ENCODE data around the gene ACADVL.

ACADVL gene

DNA sequence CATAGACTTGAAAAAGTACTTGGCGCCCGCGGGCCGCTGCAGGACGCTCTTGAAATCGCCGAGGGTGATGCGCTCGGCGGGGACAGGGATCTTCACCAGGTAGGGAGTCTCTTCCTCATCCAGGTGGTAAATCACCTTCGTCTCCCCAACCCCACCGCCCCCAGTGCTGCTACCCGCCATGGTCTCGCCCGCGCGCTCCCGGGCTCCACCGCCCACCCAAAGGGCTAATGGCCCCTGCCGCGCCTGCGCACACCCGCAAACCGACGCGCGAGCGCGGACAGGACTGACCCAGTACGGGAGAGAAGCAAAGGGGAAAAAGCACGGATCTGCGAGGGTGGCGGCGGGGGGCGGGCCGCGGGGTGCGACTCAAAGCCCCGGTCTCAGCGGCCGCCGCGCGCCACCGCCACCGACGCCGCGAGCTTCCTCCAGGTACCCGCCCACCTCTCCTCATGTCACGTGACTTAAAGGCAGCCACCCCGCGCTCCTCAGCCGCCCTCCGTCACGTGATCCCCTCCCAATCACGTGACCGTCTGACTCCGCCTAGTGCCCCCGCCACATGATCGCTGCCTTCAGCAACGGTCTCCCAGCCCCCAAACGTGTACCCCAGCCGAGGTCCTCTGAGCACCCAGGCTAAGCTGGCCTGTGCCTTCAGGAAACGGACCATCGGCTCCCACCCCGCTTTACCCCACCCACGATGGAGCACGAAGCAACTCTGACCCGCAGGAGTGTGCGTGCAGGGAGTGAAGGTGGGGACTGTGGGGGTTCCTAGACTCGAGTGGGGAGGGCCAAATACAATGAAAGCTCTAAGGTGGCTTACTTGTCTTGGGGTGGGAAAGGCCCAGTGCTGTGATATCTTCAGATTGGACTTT is 14.6 kb downstream of the ACADVL start, which contains the start of gene DVL2:
TSS of gene DVL2 (minus strand) at position 435 of the 869 bp plus-strand sequence. CDS start at position 180, 255 bp downstream.
- Histone ChIP-seq H3K4me2 (ENCODE audit: low read depth, low read length, poor library complexity, severe bottlenecking) (peak within 1 kb of the TSS; percentile 71), H3K4me3 (ENCODE audit: insufficient read depth, low read length, poor library complexity, severe bottlenecking) (peak within 1 kb of the TSS; percentile 83), H4K20me1 (ENCODE audit: low read depth, low read length) (peaks cover 6% of the 10 kb centered on the region; the same call in 1 of the 2 replicates), H3F3A (ENCODE audit: insufficient read depth) (peaks cover 26% of the 10 kb centered on the region), H3K79me2 (ENCODE audit: insufficient read depth, low read length) (peaks cover 58% of the 10 kb centered on the region), H3K9ac (ENCODE audit: low read length) (peak within 1 kb of the TSS; percentile 82), H3K36me3 (ENCODE audit: low read length) (0 out of 2 replicates have a peak, but pooled peaks cover 3% of the 10 kb centered on the region), H3K9me2 (replicated peaks; ENCODE audit: insufficient read depth, low read length) (no peaks in the 10 kb centered on the region), H3K9me3 (ENCODE audit: insufficient read depth, low read length) (no peaks in the 10 kb centered on the region), H3K27ac (ENCODE audit: low read depth, low read length) (peak within 1 kb of the TSS; percentile 87), H2AFZ (ENCODE audit: low read depth, low read length, severe bottlenecking) (peak within 1 kb of the TSS; percentile 2), H3K27me3 (ENCODE audit: low read length) (no peaks in the 10 kb centered on the region)
- TF ChIP-seq, protein P1, sequence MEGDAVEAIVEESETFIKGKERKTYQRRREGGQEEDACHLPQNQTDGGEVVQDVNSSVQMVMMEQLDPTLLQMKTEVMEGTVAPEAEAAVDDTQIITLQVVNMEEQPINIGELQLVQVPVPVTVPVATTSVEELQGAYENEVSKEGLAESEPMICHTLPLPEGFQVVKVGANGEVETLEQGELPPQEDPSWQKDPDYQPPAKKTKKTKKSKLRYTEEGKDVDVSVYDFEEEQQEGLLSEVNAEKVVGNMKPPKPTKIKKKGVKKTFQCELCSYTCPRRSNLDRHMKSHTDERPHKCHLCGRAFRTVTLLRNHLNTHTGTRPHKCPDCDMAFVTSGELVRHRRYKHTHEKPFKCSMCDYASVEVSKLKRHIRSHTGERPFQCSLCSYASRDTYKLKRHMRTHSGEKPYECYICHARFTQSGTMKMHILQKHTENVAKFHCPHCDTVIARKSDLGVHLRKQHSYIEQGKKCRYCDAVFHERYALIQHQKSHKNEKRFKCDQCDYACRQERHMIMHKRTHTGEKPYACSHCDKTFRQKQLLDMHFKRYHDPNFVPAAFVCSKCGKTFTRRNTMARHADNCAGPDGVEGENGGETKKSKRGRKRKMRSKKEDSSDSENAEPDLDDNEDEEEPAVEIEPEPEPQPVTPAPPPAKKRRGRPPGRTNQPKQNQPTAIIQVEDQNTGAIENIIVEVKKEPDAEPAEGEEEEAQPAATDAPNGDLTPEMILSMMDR (IDR thresholded peaks at IDR 0.05; ENCODE audit: insufficient read depth, low read length, poor library complexity, severe bottlenecking) = no peak
- no peak for TF ChIP-seq EZH2phosphoT487 (conservative IDR thresholded peaks at IDR 0.05; ENCODE audit: low read length)

DNA sequence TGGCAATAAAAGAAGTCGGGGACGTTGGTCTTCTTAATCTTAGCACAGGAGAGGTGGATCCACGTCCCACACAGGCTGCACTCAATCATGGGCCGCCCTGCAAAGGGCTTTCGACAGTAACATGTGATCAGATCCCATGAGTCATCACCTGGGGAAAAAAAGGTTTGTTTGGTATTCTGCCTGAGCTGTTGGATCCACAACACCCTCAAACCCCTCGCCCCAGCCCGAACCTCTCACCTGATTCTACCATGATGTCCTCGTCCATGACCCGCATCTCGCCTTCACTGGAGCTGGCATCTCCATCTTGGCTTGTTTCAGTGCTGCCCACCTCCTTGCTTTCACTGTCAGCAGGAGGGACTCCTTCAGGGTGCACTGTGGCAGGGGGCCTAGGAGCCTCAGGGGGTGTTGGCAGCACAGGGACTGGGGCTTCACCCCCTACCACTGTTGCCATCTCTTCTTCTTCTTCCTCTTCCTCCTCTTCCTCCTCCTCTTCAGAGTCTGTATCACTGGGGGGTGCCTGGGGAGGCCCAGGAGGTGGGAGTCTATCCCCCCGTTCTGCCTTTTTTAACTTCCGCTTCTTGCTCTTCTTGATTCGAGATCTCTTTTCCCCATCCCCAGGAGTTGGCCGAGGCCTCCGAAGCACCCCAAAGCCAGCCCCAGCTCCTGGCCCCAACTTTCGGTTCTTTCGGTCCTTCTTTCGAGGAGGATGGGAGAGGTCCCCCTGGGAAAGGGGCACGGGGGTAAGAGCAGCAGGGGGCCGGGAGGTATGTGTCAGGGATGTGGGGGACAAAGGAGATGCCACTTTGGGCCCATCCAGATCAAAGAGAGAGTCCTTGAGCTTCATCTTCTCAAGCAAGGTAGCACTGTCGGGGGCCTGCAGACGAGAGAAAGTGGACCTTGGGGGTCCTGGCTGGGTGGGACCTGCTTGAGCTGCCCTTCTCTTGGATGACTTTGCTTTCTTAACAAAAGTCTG is 16.2 kb downstream of the ACADVL start:
- TF ChIP-seq, protein P1 (IDR thresholded peaks at IDR 0.05; ENCODE audit: insufficient read depth, low read length, poor library complexity, severe bottlenecking) = no peak
- TF ChIP-seq EZH2phosphoT487 (conservative IDR thresholded peaks at IDR 0.05; ENCODE audit: low read length) = no peak
- H3K4me2 ChIP-seq (ENCODE audit: low read depth, low read length, poor library complexity, severe bottlenecking) = peak overlapping the region; percentile 71
- H3K4me3 ChIP-seq (ENCODE audit: insufficient read depth, low read length, poor library complexity, severe bottlenecking) = no peak overlapping the region
- peaks cover 6% of the 10 kb centered on the region; the same call in 1 of the 2 replicates for H4K20me1 ChIP-seq (ENCODE audit: low read depth, low read length)
- no peak overlapping the region for H3K9ac ChIP-seq (ENCODE audit: low read length)
- H3K9me3 ChIP-seq (ENCODE audit: insufficient read depth, low read length) = no peaks in the 10 kb centered on the region
- H3K79me2 ChIP-seq (ENCODE audit: insufficient read depth, low read length) = peaks cover 49% of the 10 kb centered on the region
- H3K36me3 ChIP-seq (ENCODE audit: low read length) = 0 out of 2 replicates have a peak, but pooled peaks cover 3% of the 10 kb centered on the region
- H3K27ac ChIP-seq (ENCODE audit: low read depth, low read length) = no peak overlapping the region
- no peak overlapping the region for H2AFZ ChIP-seq (ENCODE audit: low read depth, low read length, severe bottlenecking)
- no peaks in the 10 kb centered on the region for H3K9me2 ChIP-seq (replicated peaks; ENCODE audit: insufficient read depth, low read length)
- H3F3A ChIP-seq (ENCODE audit: insufficient read depth) = peaks cover 38% of the 10 kb centered on the region
- H3K27me3 ChIP-seq (ENCODE audit: low read length) = no peaks in the 10 kb centered on the region

DNA sequence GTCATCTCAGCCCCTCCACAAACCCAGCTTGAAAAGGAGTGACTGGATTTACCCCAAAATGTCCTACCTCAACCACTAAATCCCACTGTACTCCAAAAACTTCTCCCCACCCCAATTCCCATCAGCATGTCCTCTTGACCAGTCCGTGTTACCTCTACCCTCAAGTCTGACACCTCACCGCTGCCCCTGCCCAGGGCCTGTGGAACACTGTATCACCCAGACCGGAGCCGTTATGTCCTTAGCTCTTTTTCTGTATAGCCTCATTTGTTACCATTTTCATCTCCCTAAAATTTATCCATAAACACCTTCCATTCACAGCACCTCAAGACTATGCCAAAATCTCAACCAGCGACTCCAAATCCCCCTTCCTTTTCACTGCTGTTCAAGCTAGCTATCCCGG is 17.1 kb downstream of the ACADVL start:
- Histone ChIP-seq H3F3A (ENCODE audit: insufficient read depth) (peaks cover 47% of the 10 kb centered on the region), H3K4me2 (ENCODE audit: low read depth, low read length, poor library complexity, severe bottlenecking) (no peak overlapping the region), H3K36me3 (ENCODE audit: low read length) (0 out of 2 replicates have a peak, but pooled peaks cover 3% of the 10 kb centered on the region), H3K79me2 (ENCODE audit: insufficient read depth, low read length) (peaks cover 49% of the 10 kb centered on the region), H3K9ac (ENCODE audit: low read length) (no peak overlapping the region), H3K9me3 (ENCODE audit: insufficient read depth, low read length) (no peaks in the 10 kb centered on the region), H3K27me3 (ENCODE audit: low read length) (no peaks in the 10 kb centered on the region), H3K27ac (ENCODE audit: low read depth, low read length) (0 out of 2 replicates have a peak overlapping the region, but pooled peaks have one; percentile 93), H3K9me2 (replicated peaks; ENCODE audit: insufficient read depth, low read length) (no peaks in the 10 kb centered on the region), H4K20me1 (ENCODE audit: low read depth, low read length) (peaks cover 6% of the 10 kb centered on the region; the same call in 1 of the 2 replicates), H3K4me3 (ENCODE audit: insufficient read depth, low read length, poor library complexity, severe bottlenecking) (no peak overlapping the region), H2AFZ (ENCODE audit: low read depth, low read length, severe bottlenecking) (no peak overlapping the region)
- TF ChIP-seq, protein P1 (IDR thresholded peaks at IDR 0.05; ENCODE audit: insufficient read depth, low read length, poor library complexity, severe bottlenecking) = no peak
- TF ChIP-seq EZH2phosphoT487 (conservative IDR thresholded peaks at IDR 0.05; ENCODE audit: low read length) = no peak
